ENCODE results near the gene BDP1. TPM values are rescaled to one million over a fixed set of nuclear protein-coding genes. Genes with fewer than 3 reads are reported as not detected.
"Not testable (repeated sequence)": the region's sequence is repeated elsewhere in the genome, so short reads cannot be mapped to it uniquely, and the experiment has no call there.

BDP1 gene
- total and polyA plus RNA-seq, 2 experiments from 2014 or later = 16.1 to 32.7 TPM

DNA sequence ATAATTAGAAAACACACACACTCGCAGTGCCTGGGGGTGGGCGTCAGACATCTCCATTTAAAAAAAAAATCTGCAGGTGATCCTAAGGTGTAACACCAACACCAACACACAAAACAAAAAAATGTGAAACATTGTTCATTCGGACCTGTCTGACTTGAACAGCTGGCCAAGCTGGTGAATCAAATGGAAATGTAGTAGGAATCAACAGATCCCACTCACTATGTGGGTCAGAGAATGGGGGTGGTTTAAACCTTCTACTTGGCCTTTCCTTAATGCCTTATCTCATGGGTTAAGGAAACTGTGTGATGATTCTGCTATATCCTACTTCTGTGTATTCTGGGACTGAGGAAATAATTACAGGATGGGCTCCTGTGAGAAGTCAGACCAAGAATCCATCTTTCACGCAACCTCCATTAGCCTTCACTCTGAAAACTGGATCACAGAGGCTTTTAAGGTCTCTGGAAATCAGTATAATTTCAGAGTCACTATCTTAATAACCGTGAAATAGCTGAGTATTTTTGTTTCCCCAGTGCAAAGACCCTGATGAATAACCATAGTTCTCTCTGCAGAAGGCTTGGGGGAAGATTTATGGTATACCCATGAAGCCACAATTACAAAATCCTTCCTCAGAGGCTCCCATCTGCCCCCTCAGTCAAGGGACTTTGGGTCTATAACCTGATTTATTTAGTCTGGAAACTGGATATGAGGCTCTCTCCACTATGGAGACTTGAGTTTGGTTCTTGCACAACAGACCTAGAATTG lies 114.5 kb downstream of the BDP1 start:
- Histone ChIP-seq H3K4me3 (no peak overlapping the region), H3K27ac (no peak overlapping the region), H3K4me2 (no peak overlapping the region), H3K9me2 (replicated peaks; ENCODE audit: insufficient read depth) (no peaks in the 10 kb centered on the region), H3K79me2 (no peaks in the 10 kb centered on the region), H3K9me3 (ENCODE audit: low read depth) (no peaks in the 10 kb centered on the region), H3K36me3 (replicated peaks; ENCODE audit: insufficient read depth, low read depth) (no peaks in the 10 kb centered on the region), H4K20me1 (ENCODE audit: insufficient read depth, poor library complexity, severe bottlenecking) (no peaks in the 10 kb centered on the region), H3K27me3 (no peaks in the 10 kb centered on the region), H2AFZ (no peak overlapping the region), H3K4me1 (ENCODE audit: insufficient read depth) (no peaks in the 10 kb centered on the region)
- 91% methylated on average over 4 of the region's 5 CpGs for WGBS (ENCODE audit: low lambda C conversion rate, missing lambda C conversion rate)
- no peak for TF ChIP-seq EZH2phosphoT487 (IDR thresholded peaks at IDR 0.05; ENCODE audit: low read depth, severe bottlenecking, unreplicated experiment)
- TF ChIP-seq CTCF (IDR thresholded peaks at IDR 0.05; ENCODE audit: poor library complexity) = no peak
- TF ChIP-seq EZH2 (IDR thresholded peaks at IDR 0.05; ENCODE audit: borderline replicate concordance) = no peak
- DNase-seq (ENCODE audit: low spot score) = no peak

- H4K20me1 ChIP-seq (ENCODE audit: insufficient read depth, poor library complexity, severe bottlenecking); H3K4me3 ChIP-seq; H2AFZ ChIP-seq; H3K36me3 ChIP-seq (replicated peaks; ENCODE audit: insufficient read depth, low read depth); H3K27me3 ChIP-seq; H3K4me2 ChIP-seq; H3K9me3 ChIP-seq (ENCODE audit: low read depth); H3K27ac ChIP-seq; H3K9me2 ChIP-seq (replicated peaks; ENCODE audit: insufficient read depth); H3K4me1 ChIP-seq (ENCODE audit: insufficient read depth); H3K79me2 ChIP-seq; DNase-seq (ENCODE audit: low spot score): not testable (repeated sequence)
- 84% methylated on average over 7 of the region's 7 CpGs for WGBS (ENCODE audit: low lambda C conversion rate, missing lambda C conversion rate)
Observed at GRCh38 chr5:71571811-71572210, 116.4 kb downstream of the BDP1 start.

GRCh38 chr5:71573591-71573990 lies 118.1 kb downstream of the BDP1 start:
- Histone ChIP-seq H3K9me2 (replicated peaks; ENCODE audit: insufficient read depth) (no peaks in the 10 kb centered on the region), H3K27me3 (no peaks in the 10 kb centered on the region), H3K79me2 (no peaks in the 10 kb centered on the region), H3K4me3 (no peak overlapping the region), H3K27ac (no peak overlapping the region), H3K4me2 (no peak overlapping the region), H2AFZ (no peak overlapping the region), H3K4me1 (ENCODE audit: insufficient read depth) (no peaks in the 10 kb centered on the region), H3K9me3 (ENCODE audit: low read depth) (no peaks in the 10 kb centered on the region), H3K36me3 (replicated peaks; ENCODE audit: insufficient read depth, low read depth) (no peaks in the 10 kb centered on the region), H4K20me1 (ENCODE audit: insufficient read depth, poor library complexity, severe bottlenecking) (no peaks in the 10 kb centered on the region)
- no peak for DNase-seq (ENCODE audit: low spot score)
- TF ChIP-seq CTCF (IDR thresholded peaks at IDR 0.05; ENCODE audit: poor library complexity) = no peak
- TF ChIP-seq EZH2 (IDR thresholded peaks at IDR 0.05; ENCODE audit: borderline replicate concordance) = no peak
- no peak for TF ChIP-seq EZH2phosphoT487 (IDR thresholded peaks at IDR 0.05; ENCODE audit: low read depth, severe bottlenecking, unreplicated experiment)
- WGBS (ENCODE audit: low lambda C conversion rate, missing lambda C conversion rate) = 69% methylated on average over 7 of the region's 7 CpGs

- not testable (repeated sequence) for H3K27me3 ChIP-seq; DNase-seq (ENCODE audit: low spot score); H3K4me2 ChIP-seq; H3K9me2 ChIP-seq (replicated peaks; ENCODE audit: insufficient read depth); H3K4me1 ChIP-seq (ENCODE audit: insufficient read depth); H3K27ac ChIP-seq; H3K9me3 ChIP-seq (ENCODE audit: low read depth); H3K36me3 ChIP-seq (replicated peaks; ENCODE audit: insufficient read depth, low read depth); H3K79me2 ChIP-seq; H4K20me1 ChIP-seq (ENCODE audit: insufficient read depth, poor library complexity, severe bottlenecking); H2AFZ ChIP-seq; H3K4me3 ChIP-seq
- 81% methylated on average over 4 of the region's 4 CpGs for WGBS (ENCODE audit: low lambda C conversion rate, missing lambda C conversion rate)
Observed at GRCh38 chr5:71575588-71575987, 120.1 kb downstream of the BDP1 start.
